GM12892 (cell line): ENCODE measurements around the gene PITPNC1.

Source experiments
- POLR2A ChIP-seq: IDR thresholded peaks from 2 replicates; pipeline ENCODE4 v1.6.1; 2011; ENCODE audit warnings: low read depth, low read length, control low read depth
- POLR2AphosphoS5 ChIP-seq: IDR thresholded peaks from 2 replicates; pipeline ENCODE4 v1.6.1; 2011; ENCODE audit warnings: low read depth, low read length, control low read depth
- TAF1 ChIP-seq: IDR thresholded peaks from 2 replicates; pipeline ENCODE4 v1.6.1; 2011; ENCODE audit warnings: low read depth, mild to moderate bottlenecking, control low read depth, low read length, borderline replicate concordance

GRCh38 chr17:67648032-67648905 lies 271.2 kb downstream of the PITPNC1 start:
- TF ChIP-seq TAF1 (no peak), POLR2A (no peak), POLR2AphosphoS5 (no peak)
